GM19025 (cell line): Measurements from ENCODE around the gene MEGF11.

Experiments
- ATAC-seq: cut with Tn5 transposase; IDR thresholded peaks from one replicate; pipeline ENCODE4 v1.9.1; 2021; ENCODE audit warnings: mild to moderate bottlenecking, low read depth, moderate library complexity; ENCODE audit not compliant: unreplicated experiment

MEGF11 gene

DNA sequence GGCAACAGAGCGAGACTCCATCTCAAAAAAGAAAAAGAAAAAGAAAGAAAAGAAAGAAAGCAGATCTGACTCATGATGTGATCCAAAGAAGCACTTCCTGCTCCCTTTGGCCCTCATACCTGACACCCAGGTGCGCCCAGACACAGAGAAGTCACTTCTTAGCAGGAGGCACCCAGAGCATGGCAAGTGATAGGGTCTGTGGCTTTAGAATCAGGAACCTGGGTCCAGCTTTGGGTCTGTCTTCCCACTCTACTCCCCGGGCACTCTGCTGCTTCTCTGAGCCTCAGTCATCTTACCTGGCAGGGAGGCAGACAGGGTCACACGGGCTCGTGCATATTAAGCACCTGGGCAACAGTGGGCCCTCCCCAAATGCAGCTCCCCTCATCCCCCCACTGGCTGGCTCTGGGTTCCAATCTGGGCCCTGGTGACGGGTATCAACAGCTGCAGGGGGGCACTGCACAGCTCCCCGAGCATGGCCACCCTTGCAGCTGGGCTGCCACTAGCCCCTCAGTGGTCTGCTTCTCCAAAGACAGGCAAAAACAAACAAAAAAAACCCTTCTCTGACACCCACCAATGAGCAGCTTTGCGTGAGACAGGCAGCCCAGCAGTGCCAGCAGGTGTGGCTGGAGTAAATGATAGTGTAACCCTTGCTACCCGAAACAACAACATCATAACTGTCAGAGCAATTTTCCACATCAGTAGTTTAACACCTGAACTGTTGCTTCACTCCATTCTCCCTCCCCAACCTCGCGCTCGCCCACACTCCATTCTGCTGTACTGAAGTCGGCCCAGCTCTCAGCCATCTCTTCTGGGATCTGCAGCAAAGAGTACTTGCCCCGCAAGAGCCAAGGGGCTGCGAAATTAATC lies 99.8 kb downstream of the MEGF11 start:
- ATAC-seq: peak; percentile 75

DNA sequence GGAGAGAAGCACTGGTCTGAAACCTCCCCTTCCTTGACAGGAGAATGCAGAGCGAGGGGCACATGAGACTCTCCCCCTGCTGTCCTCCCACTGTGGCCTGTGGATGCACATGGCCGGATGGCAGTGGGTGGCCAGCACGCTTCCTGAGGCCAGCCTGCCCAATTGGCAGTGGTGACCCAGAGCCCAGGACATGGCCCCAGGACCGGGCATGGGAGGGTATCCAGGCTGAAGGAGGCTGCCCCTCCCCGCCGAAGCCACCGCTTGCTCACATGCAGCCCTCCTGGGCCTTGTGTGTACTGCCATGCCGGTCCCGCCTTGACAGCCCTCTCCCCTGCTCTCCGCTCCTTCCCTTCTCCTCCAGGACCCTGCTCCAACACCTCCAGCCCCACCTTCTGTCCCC lies 100.9 kb downstream of the MEGF11 start:
- ATAC-seq: no peak

DNA sequence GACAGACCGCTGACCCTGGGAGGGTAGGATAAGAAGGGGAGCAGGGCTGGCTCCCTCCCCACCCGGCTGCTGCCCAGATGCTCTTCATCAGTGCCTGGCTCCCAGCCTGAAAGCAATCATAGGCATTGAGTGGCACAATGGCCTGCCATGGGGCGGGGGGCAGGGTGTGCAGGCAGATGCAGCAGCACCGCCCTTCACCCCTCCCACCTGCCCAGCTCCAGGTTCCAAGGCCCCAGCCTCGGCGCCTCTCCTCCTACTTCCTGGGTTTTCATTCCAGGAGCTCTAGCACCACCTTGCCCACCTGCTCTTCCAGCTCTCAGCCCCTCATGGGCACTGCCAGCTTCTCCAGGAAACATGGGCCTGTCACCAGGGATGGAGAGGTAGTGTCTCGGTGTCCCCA lies 101.7 kb downstream of the MEGF11 start:
- no peak for ATAC-seq

DNA sequence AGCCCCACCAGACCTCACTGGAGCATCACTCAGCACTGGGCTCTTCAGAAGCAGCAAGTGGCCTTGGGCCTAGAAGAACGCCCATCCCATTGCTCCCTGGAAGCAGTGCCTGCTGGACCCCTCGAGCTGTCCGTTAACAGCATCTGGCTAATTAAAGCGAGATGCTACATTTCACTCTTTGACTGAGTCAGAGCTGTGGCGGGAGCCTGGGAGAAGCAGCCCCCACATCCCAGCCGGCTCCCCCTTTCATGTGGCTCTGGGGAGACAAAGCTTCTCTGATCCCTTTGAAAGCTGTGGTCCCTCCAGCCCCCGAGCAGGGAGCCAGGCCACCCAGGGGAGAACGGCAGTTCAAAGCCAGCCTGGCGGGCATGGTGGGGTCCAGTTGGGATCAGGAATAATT lies 103.7 kb downstream of the MEGF11 start:
- no peak for ATAC-seq

DNA sequence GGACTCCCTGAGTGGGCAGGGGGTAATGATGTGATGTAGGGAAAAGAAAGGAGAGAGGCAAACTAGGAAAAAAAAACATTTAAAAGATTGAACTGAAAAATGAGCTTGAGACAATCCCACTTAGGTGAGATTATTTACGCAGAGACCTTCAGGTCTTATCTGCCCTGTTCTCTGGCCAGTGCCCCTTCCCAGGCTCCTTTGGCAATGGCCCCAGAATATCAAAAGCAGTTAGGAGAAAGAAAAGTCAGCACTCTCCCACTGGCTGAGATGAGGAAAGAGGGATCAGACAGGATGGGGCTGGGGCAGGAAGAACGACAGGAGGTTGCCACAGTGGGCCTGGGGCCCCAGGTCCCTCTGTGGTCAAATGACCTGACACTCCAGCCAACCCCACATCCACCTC lies 105.4 kb downstream of the MEGF11 start:
- no peak for ATAC-seq

DNA sequence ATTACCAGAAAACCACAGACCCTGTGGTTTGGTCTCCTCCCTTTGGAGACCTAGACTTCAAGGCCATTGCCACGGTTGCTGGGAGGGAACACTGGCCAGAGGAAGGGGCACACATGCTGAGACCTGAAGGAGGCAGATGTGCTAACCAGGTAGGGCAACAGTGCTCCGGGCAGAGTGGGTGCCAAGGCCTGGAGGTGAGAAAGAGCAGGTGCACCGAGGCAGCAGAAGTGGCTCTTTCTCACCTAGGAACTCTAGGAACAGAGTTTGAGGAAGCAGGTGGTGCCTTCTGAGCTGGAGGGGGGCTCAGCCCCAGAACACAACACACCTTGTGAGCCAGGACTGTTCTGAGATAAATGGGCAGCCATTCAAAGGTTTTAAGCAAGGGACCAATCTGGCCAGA lies 106.1 kb downstream of the MEGF11 start:
- ATAC-seq: no peak

DNA sequence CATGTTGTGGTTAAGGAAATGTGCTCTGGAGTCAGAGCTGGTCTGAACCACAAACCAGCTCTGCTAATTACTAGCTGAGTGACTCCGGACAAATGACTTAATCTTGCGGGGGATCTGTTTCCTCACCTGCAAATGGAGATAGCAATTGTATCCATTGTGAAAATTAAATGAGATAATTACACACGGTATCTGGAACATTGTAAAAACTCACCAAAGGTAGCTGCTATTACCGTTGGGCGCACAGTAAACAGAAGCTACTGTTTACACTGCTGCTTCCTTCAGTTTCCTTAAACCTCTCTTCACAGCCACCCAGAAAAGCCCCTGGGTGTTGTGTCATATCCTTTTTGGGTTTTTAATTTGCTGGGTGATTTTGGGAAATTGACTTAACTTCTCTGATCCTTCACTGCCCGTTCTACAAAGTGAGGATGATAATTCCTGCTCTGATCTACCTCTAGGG lies 107.8 kb downstream of the MEGF11 start:
- no peak for ATAC-seq

DNA sequence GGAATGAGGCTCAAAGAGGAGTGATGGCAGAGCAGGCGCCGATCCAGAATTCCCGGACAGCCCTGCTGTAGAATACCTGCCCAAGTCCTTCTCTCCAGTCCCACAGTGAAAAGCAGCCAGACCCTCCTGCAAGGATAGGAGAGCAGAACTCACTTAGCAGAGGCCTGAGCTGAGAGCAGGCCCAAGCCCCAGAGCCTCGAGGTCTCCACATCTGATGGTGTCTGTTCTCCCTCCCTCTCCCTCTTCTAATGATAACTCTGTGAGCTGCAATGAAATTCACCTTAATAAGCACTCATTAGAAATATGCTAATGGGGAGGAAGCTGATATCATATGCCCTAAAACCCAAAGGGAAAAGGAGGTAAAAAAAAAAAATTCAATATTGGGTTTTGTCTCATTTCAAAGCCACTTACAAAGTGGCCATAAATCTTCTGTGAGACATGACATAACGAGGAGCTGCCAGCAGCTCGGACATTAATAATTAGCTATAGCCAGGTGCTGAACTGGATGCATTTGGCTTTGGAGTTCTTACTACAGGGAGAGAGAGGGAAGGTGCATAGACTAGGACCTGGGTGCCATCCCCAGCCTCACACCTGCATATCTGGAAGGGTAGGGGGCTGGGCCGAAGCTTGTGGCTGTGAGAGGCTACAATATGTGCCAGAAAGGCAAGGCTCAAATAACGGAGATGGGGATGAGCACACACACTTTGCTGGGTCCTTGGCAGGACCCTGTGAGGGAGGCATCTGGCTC lies 108.4 kb downstream of the MEGF11 start:
- no peak for ATAC-seq

DNA sequence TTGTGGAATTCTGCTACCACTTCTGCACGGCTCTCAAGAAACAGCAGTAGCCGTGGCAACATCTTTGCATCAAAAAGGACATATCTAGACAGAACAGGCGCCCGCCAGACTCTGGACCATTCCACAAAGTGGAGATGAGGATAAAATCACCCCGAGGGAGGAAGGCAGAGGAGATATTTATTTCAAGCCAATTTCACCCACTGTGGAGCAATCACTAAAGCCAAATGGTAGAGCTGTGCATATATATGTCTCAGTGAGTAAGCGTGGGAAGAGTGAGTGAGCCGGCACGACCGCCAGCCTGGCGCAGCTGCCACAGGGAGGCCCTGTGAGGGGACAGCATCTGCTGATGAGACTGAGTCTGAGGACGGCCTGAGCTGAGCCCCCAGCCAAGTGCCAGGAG lies 111.3 kb downstream of the MEGF11 start:
- ATAC-seq: no peak

DNA sequence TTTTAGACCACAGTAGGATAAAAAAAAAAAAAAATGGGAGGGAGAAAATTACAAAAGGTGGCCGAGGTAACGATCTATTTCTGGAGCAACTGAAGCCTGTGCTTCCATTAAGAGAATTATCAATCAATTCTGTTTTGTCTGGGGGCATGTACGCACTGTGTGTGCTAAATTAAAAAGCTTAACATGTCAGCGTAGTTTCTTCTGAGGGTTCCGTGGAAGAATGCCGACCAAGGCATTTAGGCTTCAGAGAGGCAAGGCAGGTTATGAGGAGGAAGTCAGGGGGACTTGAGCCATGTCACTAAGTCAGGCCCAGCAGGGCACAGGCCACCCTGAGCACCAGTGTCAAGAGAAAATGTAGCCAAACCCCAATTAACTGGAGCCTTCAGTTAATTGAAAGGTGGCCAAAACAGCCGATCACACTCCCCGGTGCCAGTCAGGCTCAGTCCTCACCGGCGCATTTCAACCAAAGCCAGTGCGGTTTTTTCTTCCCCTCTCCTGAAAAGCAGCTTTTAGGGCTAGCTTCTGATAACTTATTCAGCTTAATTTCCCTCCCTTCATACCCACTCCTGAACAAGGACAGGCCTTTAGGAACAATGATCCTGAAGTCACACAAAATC lies 113.9 kb downstream of the MEGF11 start:
- ATAC-seq: no peak

DNA sequence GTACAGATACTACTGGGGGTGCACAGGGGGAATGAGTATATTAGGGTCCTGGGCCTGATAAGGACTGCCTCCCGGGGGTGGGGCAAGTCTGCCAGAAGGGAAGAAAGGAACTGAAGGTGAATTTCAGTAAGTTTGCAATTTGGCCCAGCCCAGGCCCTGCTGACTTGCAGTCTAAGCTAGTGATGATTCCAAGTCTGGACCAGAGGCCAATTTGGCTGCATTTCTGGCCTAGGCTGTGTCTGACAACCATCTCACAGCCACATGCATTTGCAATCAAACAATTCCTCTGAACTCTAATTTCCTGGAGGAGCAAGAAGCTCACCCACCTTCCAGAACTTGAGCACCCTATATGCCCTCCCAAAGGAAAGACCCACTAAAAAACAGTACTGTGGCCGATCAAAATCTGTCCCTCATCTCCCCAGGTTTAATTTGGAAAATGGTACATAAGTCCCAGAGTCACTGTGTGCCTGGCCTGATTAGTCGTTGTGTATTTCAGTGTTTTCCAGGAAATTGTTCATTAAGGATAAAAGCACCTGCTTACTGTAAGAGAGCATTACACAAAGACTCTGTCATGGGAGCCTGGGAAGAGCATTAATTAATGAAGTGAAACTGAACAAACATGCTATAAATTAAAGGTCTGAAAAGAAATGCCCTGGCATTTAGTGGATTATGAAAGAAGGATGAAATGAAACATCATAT lies 114.5 kb downstream of the MEGF11 start:
- no peak for ATAC-seq

DNA sequence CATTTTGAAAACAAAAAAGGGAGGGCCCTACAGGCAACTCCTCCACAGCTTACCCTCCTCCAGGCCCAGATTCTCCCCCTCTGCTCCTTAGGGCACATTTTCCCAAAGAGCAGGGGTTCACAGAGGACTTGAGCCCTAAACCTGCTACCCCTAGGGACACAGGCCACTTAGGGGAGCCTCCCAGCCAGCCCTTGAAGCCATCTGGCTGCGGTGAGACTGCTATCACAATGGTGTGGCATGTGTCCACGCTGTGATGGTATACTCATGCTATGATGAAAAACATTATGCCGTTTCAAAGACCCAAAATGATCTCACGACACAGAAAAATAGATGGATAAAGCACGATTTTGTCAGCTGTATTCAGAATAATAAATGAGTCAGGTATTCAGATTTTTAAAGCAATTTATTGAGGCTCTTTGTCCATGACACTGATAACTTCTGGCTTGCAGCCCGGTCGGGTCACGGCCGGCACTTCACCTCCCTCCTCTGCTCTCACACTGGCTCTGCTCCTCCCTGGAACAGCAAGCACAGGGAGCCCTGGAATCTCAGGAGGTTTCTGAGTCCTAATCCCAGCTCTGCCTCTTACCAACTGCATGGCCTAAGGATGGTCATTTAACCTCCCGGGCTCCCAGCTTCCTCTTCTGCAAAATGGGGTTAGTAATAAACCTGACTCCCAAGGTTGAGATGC lies 115.3 kb downstream of the MEGF11 start:
- ATAC-seq: no peak

DNA sequence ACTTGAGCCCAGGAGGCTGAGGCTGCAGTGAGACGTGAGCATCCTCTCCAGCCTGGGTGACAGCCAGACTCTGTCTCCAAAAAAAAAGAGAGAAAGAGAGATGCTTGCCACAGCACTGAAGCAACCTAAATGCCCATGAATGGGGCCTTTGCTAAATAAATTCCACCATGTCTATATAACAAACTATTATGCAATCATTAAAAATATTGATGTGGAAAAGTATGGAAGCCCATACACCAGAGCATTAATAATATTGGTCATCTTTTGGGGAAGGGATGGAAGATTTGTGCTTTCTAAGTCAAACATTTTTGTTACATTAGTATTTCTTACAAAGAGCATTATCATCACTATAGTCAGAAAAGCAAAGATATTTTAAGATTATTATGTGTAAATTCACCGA lies 116.6 kb downstream of the MEGF11 start:
- no peak for ATAC-seq

DNA sequence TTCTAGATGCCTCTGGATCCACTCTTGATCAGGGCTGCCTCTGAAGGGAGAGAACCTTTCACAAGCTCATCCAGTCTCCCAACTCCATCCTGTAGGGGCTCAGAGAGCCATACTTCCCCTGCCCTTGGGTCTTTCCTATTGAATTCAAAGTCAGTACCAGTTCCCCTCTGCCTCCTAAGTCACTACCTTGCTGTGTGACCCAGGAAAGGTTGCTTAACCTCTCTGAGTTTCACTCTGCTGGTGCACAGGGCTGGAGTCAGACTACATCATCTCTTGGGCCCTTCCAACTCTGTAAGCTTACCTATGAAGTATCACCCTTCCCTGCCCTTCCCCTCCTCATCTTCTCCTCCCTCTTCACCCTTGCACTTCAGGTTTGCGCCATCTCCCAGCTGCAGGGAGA lies 117.9 kb downstream of the MEGF11 start:
- ATAC-seq: no peak

DNA sequence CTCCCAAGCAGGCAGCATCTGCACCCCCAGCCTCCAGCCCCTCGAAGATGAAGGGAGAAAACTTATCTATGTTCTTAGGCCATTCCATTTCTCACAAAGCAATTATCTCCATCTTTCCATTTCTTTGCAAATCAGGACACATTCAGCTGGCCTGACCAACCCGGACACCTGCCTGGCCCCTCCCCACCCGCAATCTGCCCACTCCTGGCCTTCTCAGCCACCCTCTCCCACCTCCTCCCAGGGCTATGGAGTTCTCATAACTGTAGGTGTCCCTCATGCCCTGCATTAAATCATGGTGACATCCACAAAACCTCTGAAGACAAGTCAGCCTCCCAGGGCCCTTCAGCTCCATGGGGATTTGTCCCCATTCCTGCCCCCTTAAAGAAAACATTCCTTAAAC lies 119.3 kb downstream of the MEGF11 start:
- no peak for ATAC-seq

DNA sequence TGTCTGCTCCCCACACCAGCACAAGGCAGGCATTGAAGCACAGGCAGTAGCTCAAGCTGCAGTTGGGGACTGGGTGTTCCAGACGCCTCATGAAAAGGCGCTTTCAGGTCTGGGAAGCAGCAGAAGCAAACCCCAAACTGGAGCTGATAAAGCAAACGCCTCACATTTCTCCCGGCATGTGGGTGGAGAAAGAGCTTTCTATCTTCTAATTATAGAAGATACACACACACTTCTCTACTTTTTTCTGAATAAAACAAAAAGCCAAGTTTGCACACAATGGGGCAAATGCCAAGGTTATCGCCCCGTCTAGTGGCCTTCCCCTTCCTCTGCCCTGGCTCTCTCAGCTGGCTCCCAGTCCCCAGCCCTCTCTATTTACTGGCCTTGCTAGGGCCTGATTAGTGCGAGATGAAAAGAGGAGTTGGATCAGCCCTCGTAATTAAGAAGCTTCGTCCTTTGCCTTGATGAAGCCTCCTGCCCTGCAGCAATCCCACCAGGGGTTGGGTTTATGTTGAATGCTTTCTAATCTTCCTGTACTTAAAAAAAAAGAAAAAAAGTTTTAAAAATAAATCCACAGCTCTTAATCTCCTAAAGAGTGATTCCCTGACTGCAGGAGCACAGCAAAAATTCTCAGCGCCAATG lies 120.2 kb downstream of the MEGF11 start:
- ATAC-seq: no peak

DNA sequence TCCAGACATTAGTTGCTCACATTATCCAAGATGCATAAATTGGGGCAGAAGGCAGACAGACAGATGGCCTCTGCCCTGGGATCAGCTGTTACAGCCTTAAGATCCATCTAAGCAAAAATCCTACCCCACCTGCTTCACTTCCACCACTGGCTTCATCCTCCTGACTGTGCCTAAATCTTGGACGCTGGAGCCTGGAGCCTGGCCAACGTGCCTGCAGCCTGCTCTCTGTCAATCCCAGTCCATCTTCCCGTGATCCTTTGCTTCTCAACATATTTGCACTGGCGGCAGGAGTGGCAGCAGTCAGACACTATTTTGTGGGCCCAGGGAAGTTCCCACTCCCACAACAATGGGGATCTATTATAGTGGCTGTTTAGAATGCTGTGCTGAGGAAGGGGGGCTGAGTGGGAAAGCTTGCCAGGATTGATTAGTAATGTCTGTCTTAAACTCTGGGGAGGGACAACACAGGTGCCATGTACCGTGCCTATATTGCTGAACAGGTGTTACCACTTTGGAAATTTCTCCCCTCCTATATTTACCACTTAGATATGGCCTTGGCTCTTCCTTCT lies 121.2 kb downstream of the MEGF11 start:
- ATAC-seq: no peak

DNA sequence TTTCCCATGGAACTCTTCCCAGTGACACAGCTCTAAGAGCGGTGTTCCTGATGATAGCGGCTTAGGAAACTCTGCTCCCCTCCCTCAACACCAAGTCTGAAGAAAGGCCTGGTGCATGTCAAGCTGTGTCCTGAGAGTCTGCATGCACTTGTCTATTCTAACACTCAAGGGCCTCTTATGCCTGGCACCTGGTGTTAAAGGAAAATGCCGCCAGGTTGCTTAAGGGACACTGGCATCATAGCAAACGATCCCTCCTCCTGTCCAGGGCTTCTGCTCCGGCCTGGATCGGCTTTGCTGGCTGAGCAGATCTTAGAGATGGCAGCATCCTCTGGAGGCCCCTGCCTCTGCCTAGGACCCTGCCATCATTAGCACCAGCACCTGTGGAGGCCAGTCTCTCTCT lies 121.7 kb downstream of the MEGF11 start:
- ATAC-seq: no peak

DNA sequence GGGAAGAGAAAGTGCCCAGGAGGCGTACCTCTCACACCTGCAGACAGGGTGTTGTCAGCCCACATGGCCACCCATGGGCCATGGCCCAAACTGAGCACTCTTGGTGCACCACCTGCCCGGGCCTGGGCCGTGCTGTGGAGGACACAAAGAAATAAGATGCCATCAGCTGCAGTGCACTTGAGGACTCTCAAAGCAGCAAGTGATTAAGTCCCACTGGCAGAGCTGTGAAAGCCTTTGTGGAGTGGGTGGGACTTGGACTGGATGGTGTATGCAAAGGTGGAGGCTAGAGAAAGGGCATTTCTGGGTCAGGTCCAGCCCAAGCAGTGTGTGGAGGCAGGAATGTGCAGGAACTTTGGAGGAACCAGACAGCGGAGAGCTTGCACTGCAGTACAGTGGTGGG lies 122.3 kb downstream of the MEGF11 start:
- no peak for ATAC-seq
